Nephron (organoid): ENCODE results near the gene NOL4L.

Experiments
- H3K27ac Mint-ChIP-seq, 3 experiments: 2 replicates each; pipeline ENCODE4 v1.8.0; 2020; ENCODE audit warnings: mixed read lengths in 3 of 3, mild to moderate bottlenecking in 2 of 3, moderate library complexity in 1 of 3
- H3K27me3 Mint-ChIP-seq: 2 replicates; pipeline ENCODE4 v1.8.0; 2021; ENCODE audit warnings: low read depth, mild to moderate bottlenecking, moderate library complexity, mixed read lengths
- H3K36me3 Mint-ChIP-seq: 2 replicates; pipeline ENCODE4 v1.8.0; 2020; ENCODE audit warnings: low read depth, mixed read lengths
- H3K4me1 Mint-ChIP-seq: 2 replicates; pipeline ENCODE4 v1.8.0; 2020; ENCODE audit warnings: mixed read lengths
- H3K4me3 Mint-ChIP-seq, 3 experiments: 2 replicates each; pipeline ENCODE4 v1.8.0; 2020; ENCODE audit warnings: mild to moderate bottlenecking in 3 of 3, mixed read lengths in 3 of 3, moderate library complexity in 2 of 3
- H3K9me3 Mint-ChIP-seq: 2 replicates; pipeline ENCODE4 v1.8.0; 2020; ENCODE audit warnings: mixed read lengths
- TF ChIP-seq, protein P1 (sequence below), 3 experiments: fragments of 200-600 bp; sonication (generic); IDR thresholded peaks; one replicate each; pipeline ENCODE4 v1.5.0; 2021; ENCODE audit warnings: antibody characterized with exemption in 3 of 3; ENCODE audit not compliant: unreplicated experiment in 3 of 3

Gene NOL4L

DNA sequence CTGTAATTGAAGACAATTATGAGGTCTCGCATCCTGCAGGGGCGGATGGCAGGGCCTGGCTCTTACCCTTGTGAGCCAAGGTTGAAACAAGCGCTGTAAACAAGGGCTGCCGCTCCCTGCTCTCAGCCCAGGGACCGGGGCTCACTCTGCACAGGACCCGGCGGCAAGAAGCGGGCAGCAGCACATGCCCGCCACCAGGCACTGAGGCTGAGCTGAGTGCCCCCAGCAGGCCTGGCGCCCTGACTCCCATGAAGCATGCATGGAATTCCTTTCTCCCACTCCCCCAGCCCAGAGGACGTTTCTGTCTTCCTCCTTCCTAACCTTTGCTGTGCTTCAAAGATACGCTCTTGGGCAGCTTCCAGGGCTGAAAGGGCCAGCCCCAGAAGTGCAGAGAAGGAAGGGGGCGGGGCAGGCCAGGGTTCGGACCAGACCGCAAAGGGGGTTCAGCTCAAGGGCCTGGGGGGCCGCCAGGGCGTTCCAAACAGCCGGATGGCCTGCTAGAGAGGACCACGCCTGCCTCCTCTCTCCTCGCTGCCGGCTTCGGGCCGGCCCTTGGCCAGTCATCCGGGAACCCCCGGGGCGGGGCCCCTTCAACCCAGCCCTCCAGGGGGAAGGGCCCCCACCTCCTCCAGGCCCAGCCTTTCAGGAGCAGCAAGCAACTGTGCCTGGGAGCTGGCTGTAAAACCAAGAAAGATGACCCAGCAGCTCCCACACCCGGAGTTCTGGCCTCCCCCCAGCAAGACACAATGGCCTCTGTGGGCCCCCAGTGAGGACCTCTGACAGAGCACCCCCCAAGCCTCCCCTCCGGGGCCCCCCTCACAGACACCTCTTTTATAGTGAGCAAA lies 109.9 kb downstream of the NOL4L start:
- TF ChIP-seq, protein P1, sequence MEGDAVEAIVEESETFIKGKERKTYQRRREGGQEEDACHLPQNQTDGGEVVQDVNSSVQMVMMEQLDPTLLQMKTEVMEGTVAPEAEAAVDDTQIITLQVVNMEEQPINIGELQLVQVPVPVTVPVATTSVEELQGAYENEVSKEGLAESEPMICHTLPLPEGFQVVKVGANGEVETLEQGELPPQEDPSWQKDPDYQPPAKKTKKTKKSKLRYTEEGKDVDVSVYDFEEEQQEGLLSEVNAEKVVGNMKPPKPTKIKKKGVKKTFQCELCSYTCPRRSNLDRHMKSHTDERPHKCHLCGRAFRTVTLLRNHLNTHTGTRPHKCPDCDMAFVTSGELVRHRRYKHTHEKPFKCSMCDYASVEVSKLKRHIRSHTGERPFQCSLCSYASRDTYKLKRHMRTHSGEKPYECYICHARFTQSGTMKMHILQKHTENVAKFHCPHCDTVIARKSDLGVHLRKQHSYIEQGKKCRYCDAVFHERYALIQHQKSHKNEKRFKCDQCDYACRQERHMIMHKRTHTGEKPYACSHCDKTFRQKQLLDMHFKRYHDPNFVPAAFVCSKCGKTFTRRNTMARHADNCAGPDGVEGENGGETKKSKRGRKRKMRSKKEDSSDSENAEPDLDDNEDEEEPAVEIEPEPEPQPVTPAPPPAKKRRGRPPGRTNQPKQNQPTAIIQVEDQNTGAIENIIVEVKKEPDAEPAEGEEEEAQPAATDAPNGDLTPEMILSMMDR (IDR thresholded peaks at IDR 0.05; ENCODE audit: unreplicated experiment in 3 of 3): no peak
- H3K9me3 Mint-ChIP-seq: no peaks in the 10 kb centered on the region
- H3K4me1 Mint-ChIP-seq: peaks cover 79% of the 10 kb centered on the region
- peaks cover 12% of the 10 kb centered on the region for H3K36me3 Mint-ChIP-seq
- peak overlapping the region; percentile 93 to 98 (median 98) for H3K27ac Mint-ChIP-seq
- no peaks in the 10 kb centered on the region for H3K27me3 Mint-ChIP-seq
- H3K4me3 Mint-ChIP-seq: peak overlapping the region; percentile 64 to 73 (median 71)

DNA sequence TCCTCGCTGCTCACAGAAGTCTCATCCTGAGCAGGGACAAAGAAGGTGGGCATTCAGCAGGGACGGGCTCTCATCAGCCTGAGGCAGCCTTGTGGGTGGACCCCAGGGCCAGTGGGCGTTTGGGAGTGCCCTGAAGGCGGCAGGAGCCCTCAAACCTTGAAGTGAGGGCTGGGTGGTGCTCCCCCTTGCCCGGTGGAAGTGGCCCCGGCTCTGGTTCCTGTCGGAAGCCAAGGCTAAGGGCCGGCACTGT lies 110.5 kb downstream of the NOL4L start:
- Mint-ChIP-seq H3K27me3 (no peaks in the 10 kb centered on the region), H3K4me3 (peak overlapping the region; percentile 64 to 73 (median 71)), H3K4me1 (peaks cover 79% of the 10 kb centered on the region), H3K27ac (peak overlapping the region; percentile 93 to 98 (median 98)), H3K9me3 (no peaks in the 10 kb centered on the region), H3K36me3 (peaks cover 16% of the 10 kb centered on the region)
- TF ChIP-seq, protein P1 (IDR thresholded peaks at IDR 0.05; ENCODE audit: unreplicated experiment in 3 of 3): no peak

DNA sequence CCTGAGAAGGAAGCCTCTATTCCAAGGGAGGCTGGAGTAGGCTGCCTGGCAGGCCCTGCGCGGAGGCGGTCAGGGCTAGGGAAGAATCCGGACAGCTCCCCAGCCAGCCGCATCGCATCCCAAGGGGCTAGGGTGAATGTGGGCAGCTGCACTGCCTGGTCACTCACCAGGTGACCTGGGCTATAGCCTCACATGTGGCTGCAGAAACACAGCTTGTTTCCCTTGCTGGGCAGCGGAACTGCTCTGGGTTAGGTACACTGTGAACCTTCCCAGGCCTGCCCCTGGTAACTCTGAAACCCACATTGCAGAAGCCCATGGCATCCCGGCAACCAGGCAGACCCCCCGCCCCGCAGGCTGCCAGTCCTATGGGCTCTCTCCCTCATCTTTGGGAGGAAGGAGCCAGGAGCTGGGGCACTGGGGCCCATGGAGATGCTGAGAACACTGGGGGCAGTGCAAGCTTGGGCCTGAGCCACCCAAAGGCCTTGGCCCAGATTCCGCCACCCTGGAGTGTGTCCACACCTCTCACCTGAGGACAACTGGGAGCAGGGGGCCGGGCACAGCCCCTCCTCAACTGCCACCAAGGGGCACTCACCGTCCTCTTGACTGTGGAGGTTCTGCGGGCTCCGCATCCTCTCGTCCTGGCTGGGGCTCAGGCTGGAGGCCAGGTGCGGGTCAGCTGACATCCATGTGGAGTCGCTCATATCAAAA lies 111.0 kb downstream of the NOL4L start:
- Mint-ChIP-seq H3K27ac (peak overlapping the region; percentile 93 to 98 (median 98)), H3K4me1 (peaks cover 74% of the 10 kb centered on the region), H3K4me3 (peak overlapping the region; percentile 64 to 74 (median 73)), H3K27me3 (no peaks in the 10 kb centered on the region), H3K9me3 (no peaks in the 10 kb centered on the region), H3K36me3 (peaks cover 16% of the 10 kb centered on the region)
- TF ChIP-seq, protein P1 (IDR thresholded peaks at IDR 0.05; ENCODE audit: unreplicated experiment in 3 of 3): no peak

DNA sequence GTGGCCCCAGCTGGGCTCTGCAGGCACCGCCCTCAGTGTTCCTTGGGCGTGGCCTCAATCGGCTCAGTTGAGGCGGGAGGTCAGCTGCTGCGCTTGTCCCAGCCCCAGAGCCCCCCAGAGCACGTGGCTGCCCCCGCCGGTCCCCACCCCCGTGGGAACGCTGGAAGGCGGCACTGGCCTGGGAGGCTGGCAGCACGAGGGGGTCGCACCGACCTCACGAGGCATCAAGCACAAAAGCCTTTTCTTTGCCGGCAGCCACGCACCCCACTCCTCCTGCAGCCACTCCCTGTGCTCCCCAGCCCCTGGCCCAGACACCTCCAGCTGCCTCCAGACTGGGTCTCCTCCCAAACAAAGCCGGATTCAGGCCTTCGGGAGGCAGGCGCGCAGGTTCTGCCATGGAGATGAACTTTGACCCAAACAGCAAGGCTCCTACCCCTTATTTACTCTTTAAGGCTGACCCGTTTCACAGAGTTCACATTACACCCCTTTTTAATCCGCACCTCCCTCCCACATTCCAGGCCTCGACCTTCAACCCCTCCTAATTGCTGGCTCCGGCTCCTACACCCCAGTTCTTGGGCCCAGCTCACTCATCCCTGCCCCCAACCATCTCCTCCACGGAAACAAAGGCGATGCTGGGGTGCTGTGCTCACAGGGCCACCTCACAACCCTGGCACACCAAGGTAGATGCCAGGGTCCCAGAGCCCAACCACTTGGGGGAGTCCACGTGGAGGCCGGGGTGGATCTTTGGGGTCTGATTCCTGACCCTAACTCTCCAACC lies 111.7 kb downstream of the NOL4L start:
- H3K9me3 Mint-ChIP-seq: no peaks in the 10 kb centered on the region
- no peaks in the 10 kb centered on the region for H3K27me3 Mint-ChIP-seq
- peaks cover 16% of the 10 kb centered on the region for H3K36me3 Mint-ChIP-seq
- TF ChIP-seq, protein P1 (IDR thresholded peaks at IDR 0.05; ENCODE audit: unreplicated experiment in 3 of 3): no peak
- peak overlapping the region; percentile 91 to 98 (median 91) for H3K27ac Mint-ChIP-seq
- peaks cover 70% of the 10 kb centered on the region for H3K4me1 Mint-ChIP-seq
- peak overlapping the region; percentile 58 to 74 (median 62) for H3K4me3 Mint-ChIP-seq

DNA sequence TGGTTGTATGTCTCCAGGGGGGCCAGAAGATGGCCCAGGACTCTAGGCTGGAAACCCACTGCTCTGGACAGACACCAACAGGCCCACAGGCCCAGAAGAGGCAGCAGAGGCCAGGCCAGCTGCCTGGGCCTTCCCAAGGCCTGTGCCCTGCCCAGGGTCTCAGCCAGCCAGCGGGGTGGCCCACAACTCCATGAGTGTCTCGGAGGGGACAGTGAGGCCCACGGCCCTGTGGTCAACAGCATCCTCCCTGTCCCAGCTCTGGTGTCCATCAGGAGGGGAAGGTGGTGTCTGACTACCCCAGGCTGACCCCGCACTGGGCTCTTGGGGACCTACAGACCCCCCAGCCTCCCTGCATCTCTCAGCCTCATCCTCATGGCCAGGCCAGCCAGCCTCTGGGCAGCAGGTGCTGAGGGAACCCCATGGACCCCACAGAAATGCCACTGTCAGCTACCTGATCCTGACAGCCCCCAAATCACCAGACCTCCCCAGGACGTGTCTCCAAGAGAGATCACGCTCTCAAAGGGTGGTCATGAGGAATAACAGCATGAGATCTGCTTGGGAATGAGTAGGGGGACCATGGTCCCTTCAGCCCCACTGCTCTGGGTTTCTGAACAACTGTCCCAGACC lies 112.4 kb downstream of the NOL4L start:
- H3K4me3 Mint-ChIP-seq: peak overlapping the region in 1 of 3 experiments; percentile 35
- H3K4me1 Mint-ChIP-seq: peaks cover 63% of the 10 kb centered on the region
- peaks cover 16% of the 10 kb centered on the region for H3K36me3 Mint-ChIP-seq
- no peaks in the 10 kb centered on the region for H3K9me3 Mint-ChIP-seq
- TF ChIP-seq, protein P1 (IDR thresholded peaks at IDR 0.05; ENCODE audit: unreplicated experiment in 3 of 3): no peak
- H3K27ac Mint-ChIP-seq: peak overlapping the region; percentile 66 to 98 (median 96)
- H3K27me3 Mint-ChIP-seq: no peaks in the 10 kb centered on the region
